ENCODE data around the gene TMEM61. TPM values are rescaled to one million over a fixed set of nuclear protein-coding genes. Genes with fewer than 3 reads are reported as not detected.

Gene TMEM61
- total RNA-seq, 1 experiment from 2014 or later: 0.74 TPM

GRCh38 chr1:54993140-54993539 is 12.7 kb downstream of the TMEM61 start:
- H3K27me3 Mint-ChIP-seq (ENCODE audit: low read depth): peaks cover 36% of the 10 kb centered on the region
- TF ChIP-seq SP1 (CRISPR knock-in tag; conservative IDR thresholded peaks at IDR 0.05) (no peak), KAT7 (CRISPR knock-in tag; IDR thresholded peaks at IDR 0.05; ENCODE audit: borderline replicate concordance) (no peak), CDX4 (CRISPR knock-in tag; IDR thresholded peaks at IDR 0.05; ENCODE audit: borderline replicate concordance) (no peak), GRHL2 (CRISPR knock-in tag; IDR thresholded peaks at IDR 0.05; ENCODE audit: insufficient replicate concordance, severe bottlenecking) (no peak), NR1H2 (CRISPR knock-in tag; IDR thresholded peaks at IDR 0.05) (no peak), ZNF416 (CRISPR knock-in tag; IDR thresholded peaks at IDR 0.05) (no peak), ZNF396 (CRISPR knock-in tag; IDR thresholded peaks at IDR 0.05; ENCODE audit: borderline replicate concordance) (no peak), PRRX2 (CRISPR knock-in tag; IDR thresholded peaks at IDR 0.05) (no peak), ZNF281 (CRISPR knock-in tag; IDR thresholded peaks at IDR 0.05) (no peak), FOXP4 (CRISPR knock-in tag; IDR thresholded peaks at IDR 0.05) (no peak), AR (CRISPR knock-in tag; IDR thresholded peaks at IDR 0.05) (no peak), ZNF138 (CRISPR knock-in tag; conservative IDR thresholded peaks at IDR 0.05) (no peak)
- TF ChIP-seq, protein P1, sequence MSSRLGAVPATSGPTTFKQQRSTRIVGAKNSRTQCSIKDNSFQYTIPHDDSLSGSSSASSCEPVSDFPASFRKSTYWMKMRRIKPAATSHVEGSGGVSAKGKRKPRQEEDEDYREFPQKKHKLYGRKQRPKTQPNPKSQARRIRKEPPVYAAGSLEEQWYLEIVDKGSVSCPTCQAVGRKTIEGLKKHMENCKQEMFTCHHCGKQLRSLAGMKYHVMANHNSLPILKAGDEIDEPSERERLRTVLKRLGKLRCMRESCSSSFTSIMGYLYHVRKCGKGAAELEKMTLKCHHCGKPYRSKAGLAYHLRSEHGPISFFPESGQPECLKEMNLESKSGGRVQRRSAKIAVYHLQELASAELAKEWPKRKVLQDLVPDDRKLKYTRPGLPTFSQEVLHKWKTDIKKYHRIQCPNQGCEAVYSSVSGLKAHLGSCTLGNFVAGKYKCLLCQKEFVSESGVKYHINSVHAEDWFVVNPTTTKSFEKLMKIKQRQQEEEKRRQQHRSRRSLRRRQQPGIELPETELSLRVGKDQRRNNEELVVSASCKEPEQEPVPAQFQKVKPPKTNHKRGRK (CRISPR knock-in tag; IDR thresholded peaks at IDR 0.05; ENCODE audit: borderline replicate concordance): no peak
- TF ChIP-seq, protein P2, sequence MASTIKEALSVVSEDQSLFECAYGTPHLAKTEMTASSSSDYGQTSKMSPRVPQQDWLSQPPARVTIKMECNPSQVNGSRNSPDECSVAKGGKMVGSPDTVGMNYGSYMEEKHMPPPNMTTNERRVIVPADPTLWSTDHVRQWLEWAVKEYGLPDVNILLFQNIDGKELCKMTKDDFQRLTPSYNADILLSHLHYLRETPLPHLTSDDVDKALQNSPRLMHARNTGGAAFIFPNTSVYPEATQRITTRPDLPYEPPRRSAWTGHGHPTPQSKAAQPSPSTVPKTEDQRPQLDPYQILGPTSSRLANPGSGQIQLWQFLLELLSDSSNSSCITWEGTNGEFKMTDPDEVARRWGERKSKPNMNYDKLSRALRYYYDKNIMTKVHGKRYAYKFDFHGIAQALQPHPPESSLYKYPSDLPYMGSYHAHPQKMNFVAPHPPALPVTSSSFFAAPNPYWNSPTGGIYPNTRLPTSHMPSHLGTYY (CRISPR knock-in tag; IDR thresholded peaks at IDR 0.05): no peak
- TF ChIP-seq, protein P3, sequence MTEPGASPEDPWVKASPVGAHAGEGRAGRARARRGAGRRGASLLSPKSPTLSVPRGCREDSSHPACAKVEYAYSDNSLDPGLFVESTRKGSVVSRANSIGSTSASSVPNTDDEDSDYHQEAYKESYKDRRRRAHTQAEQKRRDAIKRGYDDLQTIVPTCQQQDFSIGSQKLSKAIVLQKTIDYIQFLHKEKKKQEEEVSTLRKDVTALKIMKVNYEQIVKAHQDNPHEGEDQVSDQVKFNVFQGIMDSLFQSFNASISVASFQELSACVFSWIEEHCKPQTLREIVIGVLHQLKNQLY (CRISPR knock-in tag; IDR thresholded peaks at IDR 0.05): no peak
- no peaks in the 10 kb centered on the region for H3K36me3 Mint-ChIP-seq
- ChIA-PET POLR2A (no interaction called here), CTCF (interaction anchor here (1.2 to 2.7 kb wide), 4 partner anchors 20 to 48 kb away, joined by 7 to 16 read pairs (median 12); no protein-coding TSS in a partner anchor)
- no peak overlapping the region for H3K27ac Mint-ChIP-seq
- peaks cover 39% of the 10 kb centered on the region for H3K4me1 Mint-ChIP-seq
- H3K9me3 Mint-ChIP-seq: peaks cover 3% of the 10 kb centered on the region; the same call in 1 of the 2 replicates
- H3K4me3 Mint-ChIP-seq: no peak overlapping the region
- no peak for DNase-seq (ENCODE audit: low spot score)
- no peak for ATAC-seq
